ENCODE data around the gene PROZ. TPM values are rescaled to one million over a fixed set of nuclear protein-coding genes. Genes with fewer than 3 reads are reported as not detected.

Gene PROZ
- total and polyA plus RNA-seq, 2 donors (not counting 1 experiment from before 2014, with no cell fraction given) = not detected

DNA sequence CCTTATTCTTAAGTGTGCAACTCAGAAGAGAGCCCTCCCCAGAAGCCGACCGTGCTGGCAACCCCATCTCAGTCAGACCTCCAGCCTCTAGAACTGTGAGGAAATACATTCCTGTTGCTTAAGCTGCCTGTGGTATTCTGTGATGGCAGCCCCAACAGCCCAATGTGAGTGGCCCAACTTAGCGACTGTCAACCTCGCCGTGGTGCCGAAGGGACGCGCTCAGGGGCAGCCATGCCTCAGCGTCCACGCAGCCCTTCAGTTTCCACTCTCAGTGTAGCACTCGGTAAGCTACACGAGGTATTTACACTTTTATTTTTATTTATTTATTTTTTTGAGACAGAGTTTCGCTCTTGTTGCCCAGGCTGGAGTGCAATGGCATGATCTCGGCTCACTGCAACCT is 18.4 kb downstream of the PROZ start:
- H3K27me3 ChIP-seq (replicated peaks in 1 of 4; ENCODE audit: control extremely low read depth in 1 of 4, control insufficient read depth in 3 of 4, insufficient read depth in 4 of 4, low read length in 3 of 4) = no peaks in the 10 kb centered on the region
- no peak overlapping the region for H2AFZ ChIP-seq (ENCODE audit: insufficient read depth, low read depth, low read length, poor library complexity, severe bottlenecking)
- no peak overlapping the region for H3K9ac ChIP-seq (ENCODE audit: low read length)
- H3K27me3 Mint-ChIP-seq = no peaks in the 10 kb centered on the region
- 100% methylated on average over 7 of the region's 14 CpGs for WGBS (ENCODE audit: insufficient coverage)
- H3K36me3 ChIP-seq (replicated peaks in 1 of 2; ENCODE audit: control extremely low read depth in 1 of 2, control insufficient read depth in 1 of 2, extremely low read depth in 1 of 2, insufficient read depth in 2 of 2, low read length in 1 of 2) = peaks cover 0 to 62% of the 10 kb centered on the region in 2 experiments
- no peak overlapping the region for H3K27ac ChIP-seq (ENCODE audit: low read length in 2 of 2)
- no peak overlapping the region for H3K27ac Mint-ChIP-seq
- H3K4me3 ChIP-seq (ENCODE audit: control extremely low read depth in 1 of 5, extremely low read depth in 1 of 5, insufficient read depth in 1 of 5, low read depth in 2 of 5, low read length in 4 of 5) = no peak overlapping the region
- peaks cover 3% of the 10 kb centered on the region for H3K9me3 Mint-ChIP-seq (ENCODE audit: insufficient read depth)
- ChIA-PET POLR2A (no interaction called here), CTCF (no interaction called here)
- H3K4me2 ChIP-seq (replicated peaks; ENCODE audit: low read depth, low read length, poor library complexity, severe bottlenecking) = no peak overlapping the region
- ATAC-seq (ENCODE audit: low read depth) (no peak), DNase-seq (no peak)
- peaks cover 0 to 8% (median 0%) of the 10 kb centered on the region in 3 donors for H3K9me3 ChIP-seq (ENCODE audit: control extremely low read depth in 1 of 3, control insufficient read depth in 2 of 3, insufficient read depth in 1 of 3, low read length in 2 of 3)
- intact Hi-C loops (cut with micrococcal nuclease) = no loop called here
- no peak overlapping the region for H3K4me3 Mint-ChIP-seq
- no peaks in the 10 kb centered on the region for H4K20me1 ChIP-seq (ENCODE audit: control insufficient read depth, insufficient read depth, low read length, poor library complexity, severe bottlenecking)
- peaks cover 6% of the 10 kb centered on the region for H3K4me1 Mint-ChIP-seq
- no peak for TF ChIP-seq EZH2 (IDR thresholded peaks at IDR 0.05; ENCODE audit: borderline replicate concordance, insufficient read depth, low read depth, low read length, poor library complexity, severe bottlenecking)
- TF ChIP-seq, protein P1, sequence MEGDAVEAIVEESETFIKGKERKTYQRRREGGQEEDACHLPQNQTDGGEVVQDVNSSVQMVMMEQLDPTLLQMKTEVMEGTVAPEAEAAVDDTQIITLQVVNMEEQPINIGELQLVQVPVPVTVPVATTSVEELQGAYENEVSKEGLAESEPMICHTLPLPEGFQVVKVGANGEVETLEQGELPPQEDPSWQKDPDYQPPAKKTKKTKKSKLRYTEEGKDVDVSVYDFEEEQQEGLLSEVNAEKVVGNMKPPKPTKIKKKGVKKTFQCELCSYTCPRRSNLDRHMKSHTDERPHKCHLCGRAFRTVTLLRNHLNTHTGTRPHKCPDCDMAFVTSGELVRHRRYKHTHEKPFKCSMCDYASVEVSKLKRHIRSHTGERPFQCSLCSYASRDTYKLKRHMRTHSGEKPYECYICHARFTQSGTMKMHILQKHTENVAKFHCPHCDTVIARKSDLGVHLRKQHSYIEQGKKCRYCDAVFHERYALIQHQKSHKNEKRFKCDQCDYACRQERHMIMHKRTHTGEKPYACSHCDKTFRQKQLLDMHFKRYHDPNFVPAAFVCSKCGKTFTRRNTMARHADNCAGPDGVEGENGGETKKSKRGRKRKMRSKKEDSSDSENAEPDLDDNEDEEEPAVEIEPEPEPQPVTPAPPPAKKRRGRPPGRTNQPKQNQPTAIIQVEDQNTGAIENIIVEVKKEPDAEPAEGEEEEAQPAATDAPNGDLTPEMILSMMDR (IDR thresholded peaks at IDR 0.05) = no peak
- H3K79me2 ChIP-seq (ENCODE audit: control insufficient read depth, insufficient read depth, low read length) = no peaks in the 10 kb centered on the region
- no peaks in the 10 kb centered on the region for H3K4me1 ChIP-seq (ENCODE audit: control insufficient read depth in 2 of 2, insufficient read depth in 2 of 2, low read length in 2 of 2)

DNA sequence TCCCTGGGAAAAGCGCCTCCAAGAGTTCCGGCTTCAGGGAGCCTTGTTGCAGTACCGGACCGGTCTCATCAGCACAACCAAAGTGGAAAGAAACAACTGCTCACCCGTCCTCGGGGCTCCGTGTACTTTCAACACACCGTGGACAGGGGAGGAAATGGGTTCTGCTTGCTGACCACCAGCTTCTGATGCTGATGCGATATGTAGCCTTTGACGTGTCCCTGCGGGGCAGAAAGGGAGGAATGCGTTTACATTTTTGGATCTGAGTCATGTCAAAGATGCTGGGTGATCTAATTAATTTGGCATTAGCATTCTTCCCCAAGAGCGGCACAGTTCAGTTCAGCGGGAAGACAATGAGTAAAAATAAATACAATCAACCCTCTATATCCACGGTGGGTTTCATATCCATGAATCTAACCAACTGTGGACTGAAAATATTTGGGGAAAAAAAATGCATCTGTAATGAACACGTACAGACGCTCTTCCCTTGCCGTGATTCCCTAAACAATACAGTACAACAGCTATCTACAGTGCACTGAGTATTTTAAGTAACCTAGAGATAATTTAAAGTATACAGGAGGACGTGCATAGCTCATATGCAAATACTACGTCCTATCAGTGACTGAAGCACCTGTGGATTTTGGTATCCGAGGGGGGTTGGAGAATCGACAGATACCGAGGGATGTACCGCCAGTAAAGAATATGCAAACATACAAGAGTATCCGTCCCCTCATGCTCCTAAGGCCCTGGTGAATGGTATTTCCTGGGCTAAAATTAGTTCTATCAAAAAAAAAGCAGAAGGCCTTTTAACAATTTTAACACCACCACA is 19.8 kb downstream of the PROZ start:
- H3K4me3 ChIP-seq (ENCODE audit: control extremely low read depth in 1 of 5, extremely low read depth in 1 of 5, insufficient read depth in 1 of 5, low read depth in 2 of 5, low read length in 4 of 5) = no peak overlapping the region
- no peak overlapping the region for H2AFZ ChIP-seq (ENCODE audit: insufficient read depth, low read depth, low read length, poor library complexity, severe bottlenecking)
- no peaks in the 10 kb centered on the region for H3K27me3 Mint-ChIP-seq
- WGBS (ENCODE audit: insufficient coverage) = 96% methylated on average over 10 of the region's 25 CpGs
- CTCF ChIA-PET = interaction anchor here (0.6 to 0.7 kb wide), 2 partner anchors 10 to 12 kb away, joined by 4 read pairs; no protein-coding TSS in a partner anchor
- H3K36me3 ChIP-seq (replicated peaks in 1 of 2; ENCODE audit: control extremely low read depth in 1 of 2, control insufficient read depth in 1 of 2, extremely low read depth in 1 of 2, insufficient read depth in 2 of 2, low read length in 1 of 2) = peaks cover 0 to 68% of the 10 kb centered on the region in 2 experiments
- TF ChIP-seq, protein P1 (IDR thresholded peaks at IDR 0.05) = no peak
- no peak for TF ChIP-seq EZH2 (IDR thresholded peaks at IDR 0.05; ENCODE audit: borderline replicate concordance, insufficient read depth, low read depth, low read length, poor library complexity, severe bottlenecking)
- H3K4me3 Mint-ChIP-seq = no peak overlapping the region
- no peaks in the 10 kb centered on the region for H3K27me3 ChIP-seq (replicated peaks in 1 of 4; ENCODE audit: control extremely low read depth in 1 of 4, control insufficient read depth in 3 of 4, insufficient read depth in 4 of 4, low read length in 3 of 4)
- no peak for ATAC-seq (ENCODE audit: low read depth)
- H3K9me3 ChIP-seq (ENCODE audit: control extremely low read depth in 1 of 3, control insufficient read depth in 2 of 3, insufficient read depth in 1 of 3, low read length in 2 of 3) = peaks cover 0 to 8% (median 0%) of the 10 kb centered on the region in 3 donors
- peaks cover 3% of the 10 kb centered on the region for H3K4me1 Mint-ChIP-seq
- no peak overlapping the region for H3K9ac ChIP-seq (ENCODE audit: low read length)
- no peaks in the 10 kb centered on the region for H3K4me1 ChIP-seq (ENCODE audit: control insufficient read depth in 2 of 2, insufficient read depth in 2 of 2, low read length in 2 of 2)
- H3K27ac ChIP-seq (ENCODE audit: low read length in 2 of 2) = no peak overlapping the region
- no peak overlapping the region for H3K4me2 ChIP-seq (replicated peaks; ENCODE audit: low read depth, low read length, poor library complexity, severe bottlenecking)
- intact Hi-C loops (cut with micrococcal nuclease) = no loop called here
- H4K20me1 ChIP-seq (ENCODE audit: control insufficient read depth, insufficient read depth, low read length, poor library complexity, severe bottlenecking) = no peaks in the 10 kb centered on the region
- POLR2A ChIA-PET = no interaction called here
- no peaks in the 10 kb centered on the region for H3K79me2 ChIP-seq (ENCODE audit: control insufficient read depth, insufficient read depth, low read length)
- H3K27ac Mint-ChIP-seq = no peak overlapping the region
- peaks cover 3% of the 10 kb centered on the region for H3K9me3 Mint-ChIP-seq (ENCODE audit: insufficient read depth)
- DNase-seq = no peak
